Skin of body (tissue), 2 donors: ENCODE data around the gene CRB3. TPM values are rescaled to one million over a fixed set of nuclear protein-coding genes. Genes with fewer than 3 reads are reported as not detected.

Source experiments
- DNase-seq: peaks from one replicate; lab custom pipeline; 2025; lab: John Stamatoyannopoulos, UW
- total RNA-seq: library from RNA; depleted of rRNA; stranded (reverse); fragments of >200 nt; gene quantifications from one replicate; pipeline ENCODE4 v1.2.3, GENCODE V29; 2014

The CRB3 gene
- total RNA-seq, 1 donor from 2014 or later: 9.8 TPM

GRCh38 chr19:6465663-6466062 lies 1.6 kb downstream of the CRB3 start:
- no peak for DNase-seq

DNA sequence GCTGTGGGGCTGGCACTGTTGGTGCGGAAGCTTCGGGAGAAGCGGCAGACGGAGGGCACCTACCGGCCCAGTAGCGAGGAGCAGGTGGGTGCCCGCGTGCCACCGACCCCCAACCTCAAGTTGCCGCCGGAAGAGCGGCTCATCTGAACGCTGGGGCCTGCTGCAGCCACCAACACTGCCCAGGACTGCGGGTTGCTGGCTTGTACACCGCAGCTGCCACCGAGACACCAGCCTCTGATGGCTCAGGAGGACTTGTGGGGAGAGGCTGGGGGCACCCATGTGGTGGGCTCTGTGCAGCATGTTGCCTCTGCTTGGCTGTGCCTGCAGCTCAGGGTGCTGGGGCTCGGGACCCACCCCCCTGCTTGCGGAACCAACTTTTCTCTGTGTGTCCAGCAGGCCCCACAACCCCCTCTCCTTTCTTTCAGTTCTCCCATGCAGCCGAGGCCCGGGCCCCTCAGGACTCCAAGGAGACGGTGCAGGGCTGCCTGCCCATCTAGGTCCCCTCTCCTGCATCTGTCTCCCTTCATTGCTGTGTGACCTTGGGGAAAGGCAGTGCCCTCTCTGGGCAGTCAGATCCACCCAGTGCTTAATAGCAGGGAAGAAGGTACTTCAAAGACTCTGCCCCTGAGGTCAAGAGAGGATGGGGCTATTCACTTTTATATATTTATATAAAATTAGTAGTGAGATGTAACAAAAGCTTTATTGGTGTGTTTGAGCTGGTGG lies 2.6 kb downstream of the CRB3 start:
- no peak for DNase-seq

- no peak for DNase-seq
Measured at GRCh38 chr19:6467384-6467783, 3.3 kb downstream of the CRB3 start.

GRCh38 chr19:6470173-6470572 lies 6.1 kb downstream of the CRB3 start:
- no peak for DNase-seq

DNA sequence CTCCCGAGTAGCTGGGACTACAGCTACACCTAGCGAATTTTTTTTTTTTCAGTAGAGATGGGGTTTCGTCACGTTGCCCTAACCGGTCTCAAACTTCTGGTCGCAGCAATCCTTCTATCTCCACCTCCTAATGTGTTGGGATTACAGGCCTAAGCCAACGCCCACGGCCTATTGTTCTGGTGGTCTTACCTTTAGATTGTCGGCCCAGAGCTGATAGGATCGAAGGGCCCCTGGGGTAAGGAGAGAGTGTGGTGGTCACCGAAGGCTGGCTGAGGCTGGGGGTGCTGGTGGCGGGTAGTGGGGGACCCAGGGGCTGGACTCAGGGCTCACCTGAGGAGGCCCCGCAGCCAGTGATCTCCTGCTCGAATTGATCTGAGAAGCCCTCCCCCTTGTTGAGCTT lies 7.0 kb downstream of the CRB3 start:
- no peak for DNase-seq

DNA sequence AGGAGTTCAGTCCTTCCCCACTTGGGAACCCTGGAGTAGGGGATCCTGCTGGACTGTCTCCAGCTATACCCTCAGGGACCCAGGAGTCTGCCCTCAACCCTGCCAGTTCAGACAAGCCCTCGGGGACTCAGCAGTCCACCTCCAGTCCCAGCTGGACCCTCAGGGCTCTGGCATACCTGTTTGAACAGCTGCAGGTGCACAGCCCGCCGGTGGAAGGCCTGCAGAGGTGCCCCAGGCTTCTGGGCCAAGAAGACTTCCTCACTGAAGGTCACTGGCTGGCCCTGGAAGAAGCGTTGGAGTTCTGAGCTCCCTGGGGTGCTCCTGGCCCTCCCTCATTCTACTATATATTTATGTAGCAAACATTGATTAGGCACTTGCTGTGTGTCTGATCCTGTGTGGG lies 8.6 kb downstream of the CRB3 start:
- no peak for DNase-seq

- DNase-seq: no peak
Measured at GRCh38 chr19:6473647-6474046, 9.6 kb downstream of the CRB3 start.

- no peak for DNase-seq
Measured at GRCh38 chr19:6475321-6476108, 11.4 kb downstream of the CRB3 start.

GRCh38 chr19:6476155-6476895 lies 12.3 kb downstream of the CRB3 start:
- DNase-seq: no peak

DNA sequence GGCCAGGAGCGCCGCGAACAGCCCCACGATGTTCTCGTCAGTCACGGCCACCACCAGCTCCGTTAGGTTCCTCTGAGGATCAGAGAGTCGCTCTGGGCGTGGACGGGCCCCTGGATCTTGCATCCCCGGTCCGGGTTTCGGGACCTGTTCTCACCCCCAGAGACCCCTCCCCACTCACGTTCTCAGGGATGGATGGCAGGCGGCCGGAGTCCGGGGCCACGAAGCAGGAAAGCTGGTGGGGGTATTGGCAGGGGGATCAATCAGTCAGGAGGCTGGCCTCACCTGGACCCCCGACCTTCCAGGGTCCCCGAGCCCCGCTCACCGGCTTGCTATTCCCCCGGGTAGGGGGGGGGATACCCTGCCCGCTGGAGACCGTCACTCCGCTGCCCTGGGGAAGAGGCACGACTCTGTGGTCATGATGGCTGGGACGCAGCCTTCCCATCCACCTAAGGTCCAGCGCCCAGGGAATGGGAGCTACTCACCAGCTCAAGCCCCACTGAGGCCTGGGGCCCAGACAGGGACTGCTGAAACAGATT lies 12.9 kb downstream of the CRB3 start:
- DNase-seq: no peak

DNA sequence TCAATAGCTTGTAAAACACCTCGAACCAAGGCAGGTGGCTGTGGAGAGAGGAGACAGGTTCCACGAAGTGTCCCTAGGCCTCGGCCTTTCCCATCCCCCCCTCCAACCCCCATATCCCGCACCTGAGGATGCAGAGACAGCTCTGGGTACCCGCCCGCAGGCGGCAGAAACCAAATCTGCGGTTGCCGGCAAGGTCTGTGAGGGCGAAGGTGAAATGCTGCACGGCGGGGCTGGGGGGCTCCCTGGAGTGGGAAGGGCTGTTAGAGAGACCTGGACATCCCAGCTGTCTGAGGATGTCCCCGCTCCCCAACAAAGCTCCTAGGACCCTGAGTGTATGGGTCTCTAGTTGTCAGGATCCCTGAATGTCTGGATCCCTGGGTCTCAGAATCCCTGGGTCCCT lies 14.7 kb downstream of the CRB3 start:
- no peak for DNase-seq

- DNase-seq: no peak
Measured at GRCh38 chr19:6479836-6480398, 15.8 kb downstream of the CRB3 start.

GRCh38 chr19:6480848-6481415 lies 16.9 kb downstream of the CRB3 start:
- DNase-seq: no peak

- DNase-seq: no peak
Measured at GRCh38 chr19:6481541-6482342, 17.7 kb downstream of the CRB3 start, which contains the start of gene DENND1C. Gene DENND1C, minus strand, starts transcription at chr19:6481787. Its CDS starts 92 bp downstream, at chr19:6481695.

DNA sequence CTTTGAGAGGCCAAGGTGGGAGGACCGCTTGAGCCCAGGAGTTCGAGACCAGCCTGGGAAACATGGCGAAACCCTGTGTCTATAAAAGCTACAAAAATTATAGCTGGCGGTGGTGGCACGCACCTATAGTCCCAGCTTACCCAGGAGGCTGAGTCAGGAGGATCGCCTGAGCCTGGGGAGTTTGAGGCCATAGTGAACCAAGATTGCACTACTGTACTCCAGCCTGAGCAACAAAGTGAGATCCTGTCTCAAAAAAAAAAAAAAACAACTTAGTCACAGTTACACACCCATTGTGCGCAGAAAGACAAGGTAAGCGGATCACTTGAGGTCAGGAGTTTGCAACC lies 18.2 kb downstream of the CRB3 start:
- no peak for DNase-seq

DNA sequence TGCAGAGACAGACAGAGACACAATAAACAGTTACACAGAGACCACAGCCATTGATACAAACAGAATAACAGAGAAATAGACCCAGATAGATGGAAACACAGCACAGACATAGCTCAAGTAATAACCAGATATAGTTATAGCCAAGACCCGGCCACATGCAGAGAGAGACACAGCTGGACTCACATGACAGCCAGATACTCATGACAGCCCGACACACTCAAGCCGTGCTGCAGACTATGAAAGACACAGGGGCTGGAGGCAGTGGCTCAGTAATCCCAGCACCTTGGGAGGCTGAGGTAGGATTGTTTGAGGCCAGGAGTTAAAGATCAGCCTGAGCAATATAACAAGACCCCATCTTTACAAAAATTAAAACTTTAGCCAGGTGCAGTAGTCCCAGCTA lies 19.2 kb downstream of the CRB3 start:
- DNase-seq: no peak

- DNase-seq: no peak
Measured at GRCh38 chr19:6484230-6484629, 20.2 kb downstream of the CRB3 start.

GRCh38 chr19:6484831-6485230 lies 20.8 kb downstream of the CRB3 start:
- DNase-seq: no peak

DNA sequence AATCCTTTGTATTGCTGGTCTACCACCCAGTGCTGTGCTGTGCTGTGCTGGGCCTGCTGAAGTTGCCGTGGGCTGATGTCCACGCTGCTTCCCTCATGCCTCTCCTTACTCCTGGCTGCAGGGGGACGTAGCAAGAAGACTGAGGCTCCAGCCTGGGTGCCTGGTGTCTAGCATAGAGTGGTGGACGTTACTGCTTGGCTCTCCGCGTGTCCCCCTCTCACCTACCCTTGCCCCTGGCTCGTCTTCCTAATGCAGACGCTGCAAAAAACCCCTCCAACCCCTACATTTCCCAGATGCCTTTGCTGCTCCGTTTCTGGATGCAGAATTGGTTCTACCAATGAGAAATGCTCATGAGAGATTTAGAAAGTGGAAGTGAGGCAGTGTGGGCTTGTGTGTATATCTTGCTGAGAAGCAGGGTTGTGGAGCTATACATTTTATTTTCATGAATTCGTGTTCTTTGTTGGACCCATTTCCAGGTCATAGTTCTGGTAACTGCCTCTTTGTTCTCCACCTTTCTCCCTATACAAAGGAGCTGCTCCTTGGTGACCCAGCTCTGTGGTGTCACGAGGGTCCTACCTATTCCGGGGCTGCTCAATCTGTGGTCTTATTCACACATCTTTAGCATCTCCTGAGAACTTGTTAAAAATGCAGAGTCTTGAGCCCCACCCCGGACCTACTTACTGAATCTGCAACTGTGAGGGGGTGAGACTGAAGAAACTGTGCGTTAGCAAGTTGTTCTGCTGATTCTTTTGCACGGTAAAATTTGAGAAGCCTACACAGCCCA lies 25.4 kb downstream of the CRB3 start:
- no peak for DNase-seq

DNA sequence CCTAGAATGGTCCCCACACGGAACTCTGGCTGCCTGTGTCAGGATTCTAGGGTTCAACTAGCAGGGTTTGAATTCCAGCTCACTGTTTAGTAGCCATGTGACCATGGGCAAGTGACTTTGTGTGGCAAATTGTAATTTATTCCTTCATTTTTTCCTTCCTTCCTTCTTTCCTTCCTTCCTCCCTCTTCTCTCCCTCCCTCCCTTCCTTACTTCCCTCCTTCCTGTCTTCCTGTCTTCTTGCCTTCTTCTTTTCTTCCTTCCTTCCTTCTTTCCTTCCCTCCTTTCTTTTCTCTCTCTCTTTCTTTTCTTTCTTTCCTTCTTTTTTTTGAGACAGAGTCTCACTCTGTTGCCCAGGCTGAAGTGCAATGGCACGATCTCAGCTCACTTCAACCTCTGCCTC lies 26.1 kb downstream of the CRB3 start:
- no peak for DNase-seq
